SK-N-MC (cell line): ENCODE results near the gene ATL1.
A peak's percentile ranks its signal among the peaks of the same experiment; 100 is the strongest.

ENCODE experiments used
- DNase-seq: peaks from one replicate; pipeline ENCODE4 v3.0.0-alpha.2; 2011; ENCODE audit warnings: low read depth, low spot score
- H3K27ac ChIP-seq: fragments of 200-600 bp; sonication (generic); 2 replicates; pipeline ENCODE4 v1.5.1; 2016; ENCODE audit warnings: mixed run types
- H3K36me3 ChIP-seq: fragments of 200-600 bp; sonication (generic); 2 replicates; pipeline ENCODE4 v1.6.1; 2017; ENCODE audit warnings: antibody characterized with exemption, low read length, mixed read lengths; ENCODE audit not compliant: insufficient read depth
- H3K4me3 ChIP-seq: fragments of 200-600 bp; sonication (generic); 2 replicates; pipeline ENCODE4 v1.5.1; 2016
- H3K9ac ChIP-seq: fragments of 200-600 bp; sonication (generic); 2 replicates; pipeline ENCODE4 v1.8.0; 2017; ENCODE audit warnings: mixed run types, mixed read lengths; ENCODE audit not compliant: insufficient read length
- H3K9me3 ChIP-seq: fragments of 200-600 bp; sonication (generic); 2 replicates; pipeline ENCODE4 v1.6.1; 2017; ENCODE audit warnings: low read depth, mild to moderate bottlenecking, antibody characterized with exemption, low read length, moderate library complexity, mixed read lengths
- EZH2 ChIP-seq: fragments of 200-600 bp; sonication (generic); IDR thresholded peaks from one replicate; pipeline ENCODE4 v1.6.1; 2017; ENCODE audit warnings: antibody characterized with exemption
- FOXP2 ChIP-seq: optimal IDR thresholded peaks from 2 replicates; pipeline ENCODE3; 2011; ENCODE audit warnings: mild to moderate bottlenecking, moderate library complexity; ENCODE audit not compliant: insufficient read depth; ENCODE audit errors: extremely low read length, control extremely low read depth
- POLR2AphosphoS5 ChIP-seq: IDR thresholded peaks from 2 replicates; pipeline ENCODE4 v1.6.1; 2012; ENCODE audit warnings: mild to moderate bottlenecking, low read depth, low read length, borderline replicate concordance

Gene ATL1

DNA sequence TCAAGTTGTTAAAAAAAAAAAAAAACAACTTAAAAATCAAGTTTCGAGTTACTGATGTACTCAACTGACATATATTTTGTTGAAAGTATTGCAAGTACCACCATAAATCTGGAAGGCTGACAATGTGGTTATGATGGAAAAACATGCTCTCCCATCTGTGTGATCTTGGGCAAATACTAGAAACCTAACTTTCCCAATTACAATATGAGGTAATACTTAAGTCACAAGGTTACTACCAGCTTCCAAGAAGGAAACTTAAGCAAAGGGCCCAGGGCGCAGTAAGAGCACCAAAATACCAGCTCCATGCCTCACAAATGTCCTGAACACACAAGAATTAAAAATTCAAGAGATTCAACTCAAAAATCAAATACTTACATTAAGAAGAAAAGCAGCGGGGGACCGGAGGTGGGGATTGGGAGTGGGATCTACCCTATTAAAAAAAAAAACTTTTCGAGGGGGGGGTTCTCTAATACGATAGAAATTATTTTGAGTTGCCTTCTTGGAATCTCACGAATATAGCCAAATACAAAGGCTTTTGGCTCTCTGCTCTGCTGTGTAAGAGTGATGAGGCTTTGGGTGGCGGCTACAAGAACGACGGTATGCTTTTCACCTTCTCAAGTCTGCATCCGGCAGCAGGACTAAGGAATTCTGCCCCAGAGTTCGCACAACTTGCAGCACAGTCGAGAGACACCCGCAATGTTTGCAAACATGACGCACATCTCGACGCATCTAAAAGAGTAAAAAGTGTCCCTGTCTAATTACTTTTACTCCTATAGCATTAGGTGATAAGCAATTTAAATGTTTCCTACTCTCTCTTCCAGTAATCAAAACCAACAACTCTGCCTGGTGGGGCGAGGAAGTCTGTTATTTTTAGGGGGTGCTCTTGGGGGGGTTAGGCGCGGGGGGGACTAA is 107.1 kb downstream of the ATL1 start:
- TF ChIP-seq POLR2AphosphoS5 (no peak), EZH2 (no peak), FOXP2 (no peak)
- Histone ChIP-seq H3K9me3 (no peaks in the 10 kb centered on the region), H3K36me3 (peaks cover 18% of the 10 kb centered on the region), H3K9ac (peak overlapping the region; percentile 89), H3K4me3 (peak overlapping the region; percentile 98), H3K27ac (peak overlapping the region; percentile 86; the same call in 1 of the 2 replicates)
- DNase-seq = no peak

DNA sequence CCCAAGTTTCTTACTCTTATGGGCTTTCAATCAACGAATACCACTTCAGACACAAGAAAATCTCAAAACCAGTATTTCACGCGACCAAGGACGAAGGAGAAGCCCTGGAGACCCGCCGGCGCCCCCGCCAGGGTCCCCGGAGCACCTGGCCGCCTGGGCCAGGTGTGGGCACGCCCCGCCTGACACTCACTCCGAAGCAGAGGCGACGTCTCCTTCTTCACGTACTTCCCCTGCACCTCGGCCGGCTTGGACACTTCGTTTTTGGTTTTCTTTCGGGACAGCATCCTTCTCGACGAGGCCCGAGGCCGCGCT is 107.7 kb downstream of the ATL1 start:
- Histone ChIP-seq H3K9me3 (no peaks in the 10 kb centered on the region), H3K9ac (peak overlapping the region; percentile 89), H3K36me3 (peaks cover 15% of the 10 kb centered on the region), H3K27ac (peak overlapping the region; percentile 86; the same call in 1 of the 2 replicates), H3K4me3 (peak overlapping the region; percentile 98)
- TF ChIP-seq POLR2AphosphoS5 = no peak
- TF ChIP-seq FOXP2 = no peak
- TF ChIP-seq EZH2 = no peak
- no peak for DNase-seq

DNA sequence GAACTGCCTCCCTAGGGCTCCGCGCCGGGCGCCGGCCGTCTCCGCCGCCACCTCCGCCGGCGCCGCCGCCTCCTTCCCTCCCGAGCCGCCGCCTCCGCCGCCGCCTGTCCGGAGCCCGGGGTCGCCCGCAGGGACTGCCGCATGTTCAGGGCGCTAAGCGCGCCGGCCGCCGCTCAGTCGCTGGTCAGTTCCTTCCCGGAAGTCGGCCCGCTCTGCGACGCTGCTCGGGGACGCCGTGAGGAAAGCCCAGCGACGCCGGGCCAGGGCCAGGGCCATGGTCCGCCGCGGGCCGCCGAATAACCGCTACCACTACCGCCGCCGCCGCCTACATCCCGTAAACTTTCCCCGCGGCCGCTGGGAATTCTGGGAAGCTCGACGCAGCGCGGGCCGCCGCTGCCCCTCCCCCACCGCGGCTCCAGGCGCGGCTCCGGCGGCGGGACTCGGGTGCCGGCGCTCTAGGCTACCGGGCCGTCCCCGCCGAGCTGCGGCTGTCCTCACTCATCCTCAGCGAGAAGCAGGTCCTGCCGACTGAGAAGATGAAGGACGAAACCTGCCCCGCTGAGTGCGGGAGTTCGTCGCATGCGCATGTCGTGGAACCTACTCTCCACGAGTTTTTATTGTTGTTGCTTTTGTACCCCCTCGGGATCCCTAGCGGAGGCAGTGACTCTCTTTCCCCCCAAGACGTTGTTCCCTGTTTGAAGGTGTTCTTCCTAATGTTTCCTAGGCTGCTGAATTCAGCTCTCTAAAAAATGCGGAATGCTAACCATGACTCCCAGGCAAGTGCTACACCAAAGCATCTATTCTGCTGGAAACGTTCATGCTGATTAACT is 108.3 kb downstream of the ATL1 start, which contains the start of gene SAV1:
TSS of gene SAV1 (minus strand) at position 311 of the 830 bp plus-strand sequence. CDS start 339 bp downstream, outside the sequence.
- TF ChIP-seq POLR2AphosphoS5 (peak; percentile 96), FOXP2 (no peak)
- peak within 1 kb of the TSS; percentile 98 for H3K4me3 ChIP-seq
- peak; percentile 52 for DNase-seq

DNA sequence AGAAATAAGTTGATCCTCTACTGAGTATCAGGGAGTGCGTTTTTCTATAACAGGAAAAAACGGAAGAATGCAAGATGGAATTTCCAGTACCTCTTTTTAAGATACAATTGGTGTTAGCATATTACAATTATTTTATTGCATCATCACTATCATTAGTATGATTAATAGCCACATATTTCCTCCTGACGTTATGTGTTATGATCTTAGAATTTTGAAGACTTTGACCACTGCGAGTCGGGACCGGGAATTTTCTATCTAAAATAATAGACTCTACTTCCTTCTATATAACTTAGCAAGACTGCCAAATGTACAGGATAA is 108.8 kb downstream of the ATL1 start:
- peak overlapping the region; percentile 86; the same call in 1 of the 2 replicates for H3K27ac ChIP-seq

More for the DNA sequence above, 108.3 kb downstream of the ATL1 start, which contains the start of gene SAV1:
- Histone ChIP-seq H3K36me3 (peaks cover 14% of the 10 kb centered on the region), H3K9ac (peak within 1 kb of the TSS; percentile 89), H3K9me3 (no peaks in the 10 kb centered on the region), H3K27ac (peak within 1 kb of the TSS; percentile 86)

DNA sequence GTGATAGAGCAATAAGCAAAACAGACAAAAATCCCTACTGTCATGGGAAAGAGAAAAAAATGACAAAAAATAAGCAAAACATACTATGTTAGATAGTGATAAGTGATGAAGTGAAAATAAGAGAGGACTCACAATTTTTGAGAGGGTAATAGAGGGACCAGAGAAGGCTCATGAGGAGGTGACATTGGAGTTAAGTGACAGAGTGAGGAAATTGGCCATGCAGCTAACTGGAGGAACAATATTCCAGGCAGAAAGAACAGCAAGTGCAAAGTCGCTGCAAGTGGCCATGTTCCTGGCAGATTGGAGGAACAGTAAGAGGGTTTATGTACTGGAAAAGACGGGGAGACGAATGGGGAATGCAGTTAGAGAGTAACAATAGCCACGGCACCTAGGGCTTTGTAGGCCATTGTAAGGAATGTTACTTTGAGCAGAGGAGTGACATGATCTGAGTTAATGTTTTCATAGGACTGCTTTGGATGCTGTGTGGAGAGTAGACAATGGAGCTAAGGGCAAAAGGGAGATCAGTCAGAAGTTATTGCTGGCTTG is 109.6 kb downstream of the ATL1 start:
- no peak overlapping the region for H3K4me3 ChIP-seq
- H3K9ac ChIP-seq = no peak overlapping the region
- H3K9me3 ChIP-seq = no peaks in the 10 kb centered on the region
- H3K36me3 ChIP-seq = peaks cover 3% of the 10 kb centered on the region; the same call in 1 of the 2 replicates
- no peak for TF ChIP-seq POLR2AphosphoS5
- no peak for TF ChIP-seq EZH2
- no peak for TF ChIP-seq FOXP2
- no peak for DNase-seq
- no peak overlapping the region for H3K27ac ChIP-seq

More for the DNA sequence above, 108.8 kb downstream of the ATL1 start:
- DNase-seq = no peak
- no peak for TF ChIP-seq POLR2AphosphoS5
- TF ChIP-seq EZH2 = no peak
- TF ChIP-seq FOXP2 = no peak
- Histone ChIP-seq H3K36me3 (peaks cover 10% of the 10 kb centered on the region), H3K9me3 (no peaks in the 10 kb centered on the region), H3K9ac (peak overlapping the region; percentile 89), H3K4me3 (peak overlapping the region; percentile 98)

- no peak overlapping the region for H3K4me3 ChIP-seq
- DNase-seq = no peak
- no peaks in the 10 kb centered on the region for H3K36me3 ChIP-seq
- no peak overlapping the region for H3K27ac ChIP-seq
- TF ChIP-seq EZH2 = no peak
- no peak for TF ChIP-seq POLR2AphosphoS5
- TF ChIP-seq FOXP2 = no peak
- no peak overlapping the region for H3K9ac ChIP-seq
- no peaks in the 10 kb centered on the region for H3K9me3 ChIP-seq
Measured at GRCh38 chr14:50670196-50670865, 110.4 kb downstream of the ATL1 start.

- Histone ChIP-seq H3K4me3 (no peak overlapping the region), H3K36me3 (no peaks in the 10 kb centered on the region), H3K27ac (no peak overlapping the region), H3K9ac (no peak overlapping the region), H3K9me3 (no peaks in the 10 kb centered on the region)
- DNase-seq = no peak
- TF ChIP-seq FOXP2 (no peak), POLR2AphosphoS5 (no peak), EZH2 (no peak)
Measured at GRCh38 chr14:50670866-50671256, 110.9 kb downstream of the ATL1 start.

DNA sequence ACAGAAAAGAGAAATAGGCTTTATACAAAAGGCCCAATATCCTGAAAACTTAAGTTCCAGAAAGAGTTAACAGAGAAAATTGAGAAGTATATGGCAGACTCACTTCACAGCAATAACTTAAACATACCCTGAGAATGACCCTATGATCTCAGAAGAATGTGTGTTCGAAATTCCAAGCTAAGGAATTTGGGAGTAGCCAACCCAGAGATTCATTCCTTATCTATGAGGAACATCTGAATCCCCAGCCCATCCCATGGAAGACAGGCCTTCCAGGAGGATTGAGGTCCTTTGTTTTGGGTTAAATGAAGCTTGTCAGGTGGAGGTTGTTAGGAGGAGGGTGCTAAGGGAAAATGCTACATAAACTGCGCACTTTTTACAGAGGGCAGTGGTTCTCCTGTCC is 115.7 kb downstream of the ATL1 start:
- TF ChIP-seq FOXP2 (no peak), POLR2AphosphoS5 (no peak), EZH2 (no peak)
- no peak for DNase-seq
- H3K36me3 ChIP-seq = no peaks in the 10 kb centered on the region
- H3K9ac ChIP-seq = no peak overlapping the region
- no peak overlapping the region for H3K4me3 ChIP-seq
- no peaks in the 10 kb centered on the region for H3K9me3 ChIP-seq
- no peak overlapping the region for H3K27ac ChIP-seq
